GM19467 (cell line): ENCODE results near the gene UXS1.
A peak's percentile ranks its signal among the peaks of the same experiment; 100 is the strongest.

Source experiments
- ATAC-seq: cut with Tn5 transposase; IDR thresholded peaks from one replicate; pipeline ENCODE4 v1.9.1; 2021; ENCODE audit warnings: mild to moderate bottlenecking, moderate library complexity; ENCODE audit not compliant: unreplicated experiment

UXS1 gene

DNA sequence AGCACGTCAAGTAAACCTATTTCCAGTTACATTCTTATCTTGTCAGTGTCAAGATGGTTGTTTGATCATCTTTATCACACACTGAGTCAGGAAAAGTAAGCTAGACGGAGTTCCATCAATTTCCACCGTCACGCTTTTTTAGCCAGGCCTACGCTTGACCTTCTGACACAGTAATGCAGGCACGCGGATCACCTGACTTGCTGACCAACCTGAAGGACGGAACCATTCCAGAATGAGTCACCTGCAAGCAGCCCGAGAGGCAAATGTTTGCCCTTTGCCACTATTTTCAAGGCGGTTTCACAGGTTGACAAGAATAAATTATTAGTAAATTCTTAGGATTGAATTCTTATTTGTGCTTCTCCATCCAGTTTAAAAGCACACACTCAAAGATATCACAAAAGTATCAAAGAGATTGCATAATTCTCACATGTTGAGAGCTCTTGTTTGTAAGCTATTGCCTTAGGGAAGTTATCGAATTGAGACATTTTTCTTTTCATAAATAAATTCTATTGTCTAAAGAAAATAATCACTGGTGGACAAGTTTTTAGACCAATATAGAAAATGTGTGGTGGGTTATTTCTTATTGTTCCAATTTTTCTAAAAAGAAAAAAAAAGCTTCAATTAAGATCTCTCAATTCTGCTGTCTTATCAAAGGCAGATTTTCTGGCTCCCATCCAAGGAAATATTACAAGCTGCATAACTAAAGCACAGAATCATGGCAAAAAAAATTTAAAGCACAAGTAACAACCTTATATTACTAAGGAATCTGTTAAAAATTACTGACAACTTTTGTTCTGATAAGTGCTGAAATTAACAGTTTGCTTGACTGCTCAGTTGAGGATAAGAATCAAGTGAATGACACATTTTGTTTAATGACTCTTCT lies 31.9 kb downstream of the UXS1 start:
- ATAC-seq, result no peak

DNA sequence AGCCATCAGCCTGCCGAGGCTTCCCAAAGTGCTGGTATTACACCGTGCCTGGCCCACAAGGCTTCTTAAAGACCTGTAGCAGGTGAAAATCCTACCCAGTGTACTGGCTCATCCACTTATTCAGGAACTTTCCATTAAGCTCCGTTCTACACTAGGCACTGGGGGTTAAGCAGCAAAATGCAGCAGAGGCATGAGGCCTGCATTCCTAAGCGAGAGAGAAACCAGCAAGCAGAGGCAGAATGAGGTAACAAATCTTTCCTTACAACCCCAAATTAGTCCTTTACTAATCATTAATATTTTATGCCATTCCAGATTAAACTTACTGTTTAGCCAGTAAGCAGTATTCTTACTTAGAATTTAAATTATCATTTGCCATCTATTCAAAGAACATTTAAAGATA lies 32.8 kb downstream of the UXS1 start:
- no peak for ATAC-seq

DNA sequence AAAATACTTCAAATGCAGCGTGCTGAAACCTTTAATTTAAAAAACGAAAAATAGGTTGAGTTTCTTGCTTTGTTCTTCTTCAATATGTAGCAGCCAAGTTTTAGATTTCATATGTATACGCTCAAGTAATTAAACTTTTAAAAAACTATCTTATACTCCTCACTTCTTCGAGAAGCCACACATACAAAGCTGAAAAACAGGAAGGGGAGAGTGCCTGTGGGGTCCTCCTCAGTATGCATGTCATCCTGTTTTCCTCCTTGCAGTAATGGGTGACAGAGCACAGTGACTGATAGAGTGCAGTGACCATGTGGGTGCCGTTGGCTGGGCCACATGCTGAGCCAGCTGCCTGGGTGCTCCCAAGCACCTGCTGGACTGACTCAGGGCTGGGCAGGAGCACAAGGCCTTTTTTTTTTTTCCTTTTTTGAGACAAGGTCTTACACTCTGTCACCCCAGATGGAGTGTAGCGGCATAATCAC lies 33.3 kb downstream of the UXS1 start:
- ATAC-seq, result no peak

DNA sequence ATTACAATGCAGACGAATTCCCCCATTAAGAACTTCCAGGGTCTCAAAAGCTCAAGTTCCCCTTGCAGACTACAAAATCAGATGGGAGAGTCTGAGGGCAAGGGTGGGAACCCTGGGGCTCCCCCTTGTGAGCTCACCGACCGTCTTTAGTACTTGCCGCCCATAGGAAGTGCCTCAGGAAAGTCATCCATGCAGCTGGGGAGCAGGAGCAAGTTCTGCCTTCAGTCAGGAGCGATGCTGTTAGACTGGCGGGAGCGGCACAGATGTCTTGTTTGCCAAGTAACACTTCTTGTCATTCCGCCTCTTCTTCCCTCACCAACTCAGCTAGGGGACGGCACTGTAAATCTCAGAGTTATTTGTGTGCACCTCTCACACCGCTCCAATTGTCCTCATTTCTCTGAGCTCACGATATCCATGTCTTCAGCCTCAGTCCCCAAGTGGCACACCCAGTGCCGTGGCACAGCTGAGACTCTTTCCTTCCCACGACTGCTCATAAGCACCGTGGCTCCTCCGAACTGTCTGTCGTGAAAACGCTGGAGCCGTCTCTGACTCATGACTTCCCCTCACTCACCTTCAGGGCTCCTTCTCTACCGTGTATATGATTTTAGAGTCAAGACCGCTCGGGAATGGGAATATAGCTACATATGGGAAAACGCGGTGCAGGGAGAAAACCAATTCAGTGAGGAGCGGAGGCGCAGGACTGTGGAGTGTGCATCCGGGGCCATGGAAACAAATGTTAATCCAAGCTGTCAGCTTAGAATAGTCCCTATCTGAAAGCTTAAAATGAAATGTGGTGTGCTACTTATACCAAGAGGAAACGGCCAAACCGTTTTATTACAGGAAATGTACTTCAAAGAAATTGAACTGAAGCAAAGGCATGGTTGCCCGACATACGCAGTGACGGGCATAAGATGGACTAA lies 34.0 kb downstream of the UXS1 start:
- no peak for ATAC-seq

DNA sequence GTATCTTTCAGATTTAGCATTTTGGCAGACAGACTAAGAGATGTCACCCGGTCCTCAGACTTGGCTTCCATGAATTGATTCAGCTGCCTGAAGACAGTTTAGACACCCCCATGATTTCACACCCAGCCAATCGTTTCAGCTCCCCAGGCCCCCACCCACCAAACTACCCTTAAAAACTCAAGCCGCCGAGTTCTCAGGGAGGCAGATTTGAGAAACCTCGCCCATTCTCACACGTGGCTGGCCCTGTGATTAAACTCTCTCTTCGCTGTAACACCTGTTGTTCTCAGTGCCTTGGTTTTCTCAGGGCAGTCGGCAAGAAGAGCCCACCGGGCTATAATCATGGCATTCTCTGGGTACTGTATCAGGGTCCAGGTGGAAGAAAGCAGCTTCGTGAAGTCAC lies 35.2 kb downstream of the UXS1 start:
- ATAC-seq, result no peak

DNA sequence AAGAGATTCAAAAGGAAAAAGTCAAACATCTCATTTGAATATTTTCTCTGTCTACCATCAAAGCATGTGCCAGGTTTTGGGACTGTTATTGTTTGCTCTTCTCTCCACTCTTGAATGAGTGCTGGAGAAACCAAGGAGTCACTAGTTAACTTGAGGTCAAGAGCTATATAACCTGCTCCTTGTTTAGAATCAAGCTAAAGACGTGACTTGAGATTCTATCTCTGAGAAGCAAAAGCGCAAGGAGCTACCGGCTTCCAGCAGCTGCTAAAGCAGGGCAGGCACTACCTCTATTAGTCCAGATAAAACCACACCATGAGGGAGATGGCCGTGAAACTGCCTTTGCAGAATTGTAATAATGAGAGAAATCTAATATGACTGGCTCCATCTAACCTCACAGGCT lies 36.0 kb downstream of the UXS1 start:
- no peak for ATAC-seq

DNA sequence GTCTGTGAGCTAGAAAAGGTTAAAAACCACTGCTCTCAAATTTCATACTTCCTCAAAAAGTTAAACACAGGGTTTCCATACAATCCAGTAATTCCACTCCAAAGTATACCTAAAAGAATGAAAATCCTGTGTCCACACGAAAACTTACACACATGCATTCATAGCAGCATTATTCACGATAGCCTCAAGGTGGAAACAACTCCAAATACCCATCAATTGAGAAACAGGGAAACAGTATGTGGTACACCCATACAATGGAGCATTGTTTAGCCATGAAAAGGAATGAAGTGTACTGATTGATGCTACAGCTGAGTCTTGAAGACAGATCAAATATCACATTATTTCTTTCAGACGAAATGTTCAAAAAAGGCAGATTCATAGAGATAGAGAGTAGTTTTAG lies 36.7 kb downstream of the UXS1 start:
- no peak for ATAC-seq

DNA sequence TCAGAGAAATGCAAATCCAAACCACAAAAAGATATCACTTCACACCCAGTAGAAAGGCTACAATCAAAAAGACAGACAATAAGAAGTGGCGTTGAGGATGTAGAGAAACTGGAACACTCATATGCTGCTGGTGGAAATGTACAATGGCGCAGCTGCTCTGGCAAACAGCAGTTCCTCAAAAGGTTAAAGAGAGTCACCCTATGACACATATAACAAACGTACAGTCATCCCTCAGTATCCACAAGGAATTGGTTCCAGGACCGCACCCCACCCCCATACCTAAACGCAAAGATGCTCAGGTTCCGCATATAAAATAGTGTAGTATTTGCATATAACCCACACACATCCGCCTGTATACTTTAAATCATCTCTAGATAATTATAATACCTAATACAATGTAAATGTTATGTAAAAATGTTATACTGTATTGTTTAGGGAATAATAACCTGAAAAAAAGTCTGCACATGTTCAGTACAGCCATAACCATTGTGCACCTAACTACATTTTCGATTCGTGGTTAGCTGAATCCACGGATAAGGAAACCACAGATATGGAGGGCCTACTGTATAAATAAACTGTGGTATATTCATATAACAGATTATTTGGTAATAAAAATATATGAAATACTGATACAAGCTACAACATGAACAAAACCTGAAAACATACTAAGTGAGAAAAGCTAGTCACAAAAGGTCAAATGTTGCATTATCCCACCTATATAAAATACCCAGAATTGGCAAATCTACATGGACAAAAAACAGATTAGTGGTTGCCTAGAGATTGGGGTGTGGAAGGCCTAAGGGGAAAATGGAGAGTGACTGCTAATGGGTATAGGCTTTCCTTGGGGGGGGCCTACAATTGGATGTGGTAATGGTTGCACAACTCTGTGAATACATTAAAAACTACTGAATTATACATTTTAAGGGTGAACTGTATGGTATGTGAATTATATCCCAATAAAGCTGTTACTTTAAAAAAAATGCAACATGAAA lies 37.5 kb downstream of the UXS1 start:
- ATAC-seq, result no peak

DNA sequence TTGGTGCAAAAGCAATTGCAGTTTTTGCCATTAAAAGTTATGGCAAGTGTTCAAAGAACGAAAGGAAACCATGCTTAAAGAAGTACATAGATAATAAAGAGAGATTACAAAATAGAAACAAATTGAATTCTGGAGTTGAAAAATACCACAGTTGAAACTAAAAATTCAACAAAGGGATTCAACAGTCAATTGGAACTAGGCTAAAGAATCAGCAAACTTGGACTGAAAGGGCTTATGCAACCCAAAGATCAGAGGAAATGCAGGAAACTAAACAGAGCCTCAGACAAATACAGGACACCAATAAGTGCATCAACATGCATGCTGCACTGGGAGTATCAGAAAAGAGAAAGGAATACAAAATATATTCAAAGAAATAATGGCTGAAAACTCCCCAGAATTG lies 40.3 kb downstream of the UXS1 start:
- no peak for ATAC-seq

DNA sequence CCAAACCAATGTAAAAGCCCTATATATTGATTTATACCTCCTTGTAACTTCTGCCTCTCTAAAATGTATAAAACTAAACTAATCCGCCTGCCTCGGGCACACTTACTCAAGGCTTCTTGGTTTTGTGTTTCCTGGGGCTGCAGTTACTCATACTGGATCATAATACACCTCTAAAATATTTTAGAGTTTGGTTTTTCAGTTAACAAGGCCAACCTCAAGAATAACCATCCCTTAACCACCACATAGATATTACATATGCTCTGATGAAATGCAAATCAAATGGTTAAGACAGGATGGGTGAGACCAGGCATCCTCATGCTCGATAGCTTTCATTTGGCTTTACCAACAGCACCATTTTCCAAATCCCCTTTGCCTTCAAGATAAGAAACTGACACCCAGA lies 46.4 kb downstream of the UXS1 start:
- peak; percentile 57 for ATAC-seq

DNA sequence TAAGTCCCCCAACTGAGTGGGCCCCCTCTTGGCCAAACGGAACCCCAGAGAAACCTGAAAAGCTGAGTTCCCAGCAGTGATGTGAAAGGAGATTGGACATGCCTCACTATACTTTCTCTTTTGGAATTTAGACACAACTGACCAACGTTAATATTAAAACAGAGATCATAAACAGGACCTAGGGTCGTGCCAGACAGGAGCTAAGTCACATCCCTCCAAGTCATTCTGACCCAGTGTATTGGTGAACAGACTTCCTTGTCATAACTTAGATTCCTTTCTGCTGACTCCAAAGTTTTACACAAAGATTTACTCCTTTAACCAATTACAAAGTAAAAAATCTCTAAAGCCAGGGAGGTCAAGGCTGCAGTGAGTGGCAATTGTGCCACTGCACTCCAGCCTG lies 46.9 kb downstream of the UXS1 start:
- no peak for ATAC-seq

DNA sequence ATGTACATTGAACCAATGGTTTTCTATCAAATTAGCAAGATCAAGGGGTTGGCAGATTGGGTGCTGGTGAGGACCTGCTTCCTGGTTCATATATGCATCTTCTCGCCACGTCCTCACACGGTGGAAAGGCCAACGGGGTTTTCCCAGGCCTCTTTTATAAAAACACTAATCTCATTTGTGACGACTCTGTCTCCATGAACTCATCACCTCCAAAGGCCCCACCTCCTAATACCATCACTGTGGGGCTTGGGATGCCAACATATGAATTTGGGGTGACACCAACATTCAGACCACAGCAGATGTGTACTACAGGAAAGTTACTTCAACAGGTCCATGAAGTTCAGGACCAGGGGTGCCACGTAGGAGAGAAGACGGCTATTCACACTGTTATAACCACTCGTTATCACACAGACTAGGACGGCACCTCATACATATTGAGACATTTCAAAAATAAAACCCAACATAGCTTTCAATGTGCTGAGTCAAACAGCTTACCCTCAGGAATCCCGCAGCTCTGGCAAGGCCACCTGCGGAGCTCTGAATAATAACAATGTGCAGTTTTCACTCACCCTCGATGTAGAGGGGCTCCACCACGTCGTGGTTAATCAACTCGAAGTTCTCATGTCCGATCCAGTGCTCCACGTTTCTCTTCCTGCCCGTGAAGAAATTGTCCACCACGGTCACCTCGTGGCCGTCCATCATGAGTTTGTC lies 49.3 kb downstream of the UXS1 start:
- ATAC-seq, result no peak

DNA sequence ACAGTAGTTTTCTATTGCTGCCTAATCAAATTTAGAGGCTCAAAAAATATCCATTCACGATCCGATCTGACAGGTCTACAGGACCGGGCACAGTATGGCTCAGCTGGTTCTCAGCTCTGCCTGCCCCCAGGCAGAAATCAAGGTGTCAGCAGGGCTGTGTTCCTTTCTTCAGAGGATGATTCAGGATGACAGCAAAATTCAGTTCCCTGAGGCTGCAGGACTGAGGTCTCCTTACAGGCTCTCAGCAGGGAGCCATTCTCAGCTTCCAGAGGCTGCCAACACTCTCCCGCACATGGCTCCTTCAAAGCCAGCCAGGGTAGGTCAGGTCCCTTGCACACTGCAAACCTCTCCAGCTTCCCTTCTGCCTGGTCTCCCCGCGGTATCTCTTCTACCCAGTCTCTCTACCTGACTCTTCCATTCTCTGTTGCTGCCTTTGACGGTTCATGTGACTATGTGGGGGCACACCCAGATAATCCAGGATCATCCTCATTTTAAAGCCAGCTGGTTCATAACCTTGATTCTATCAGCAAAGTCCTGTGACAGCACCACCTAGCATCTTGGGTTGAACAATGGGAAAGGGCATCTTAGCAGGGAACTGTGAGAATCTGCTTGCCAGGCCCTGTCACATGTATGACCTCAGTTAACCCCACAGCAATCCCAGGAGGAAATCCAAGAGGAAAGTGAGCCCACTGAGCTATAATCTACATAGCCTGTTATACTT lies 50.4 kb downstream of the UXS1 start:
- no peak for ATAC-seq

DNA sequence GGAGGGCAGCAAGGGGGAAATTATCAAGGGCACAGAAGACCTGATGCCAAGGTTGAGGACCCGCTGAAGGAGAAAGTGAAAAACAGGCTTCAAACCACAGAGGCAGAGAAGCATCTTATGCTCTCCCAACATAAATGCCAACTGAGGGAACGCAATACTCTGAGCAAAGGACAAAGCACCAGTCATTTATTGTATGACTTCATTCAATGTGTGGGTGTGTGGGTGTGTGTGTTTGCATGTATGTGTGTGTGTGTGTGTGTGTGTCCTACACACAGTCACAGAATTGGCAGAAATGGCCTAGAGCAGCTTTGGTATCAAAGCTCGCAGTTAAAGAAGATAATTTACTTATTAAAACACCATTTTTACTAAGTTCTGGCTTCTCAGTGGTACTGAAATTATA lies 51.4 kb downstream of the UXS1 start:
- ATAC-seq, result no peak

DNA sequence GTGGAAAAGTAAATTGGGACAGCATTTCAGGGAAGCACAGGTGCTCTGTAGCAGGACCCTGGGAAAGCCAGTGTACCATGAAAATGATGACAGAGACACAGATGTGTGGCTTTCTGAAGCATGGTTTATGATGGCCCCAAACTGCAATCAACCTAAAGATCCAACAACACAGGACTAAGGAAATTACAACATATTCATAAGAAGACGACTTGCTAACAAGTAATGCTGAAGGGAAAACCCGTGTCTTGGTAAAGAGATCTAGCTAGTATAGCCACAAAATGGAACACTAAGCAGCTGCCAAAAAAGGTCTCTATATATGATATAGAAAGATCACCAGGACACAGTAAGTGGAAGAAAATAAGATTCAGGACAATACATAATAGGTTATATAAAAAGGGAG lies 53.2 kb downstream of the UXS1 start:
- ATAC-seq, result no peak

DNA sequence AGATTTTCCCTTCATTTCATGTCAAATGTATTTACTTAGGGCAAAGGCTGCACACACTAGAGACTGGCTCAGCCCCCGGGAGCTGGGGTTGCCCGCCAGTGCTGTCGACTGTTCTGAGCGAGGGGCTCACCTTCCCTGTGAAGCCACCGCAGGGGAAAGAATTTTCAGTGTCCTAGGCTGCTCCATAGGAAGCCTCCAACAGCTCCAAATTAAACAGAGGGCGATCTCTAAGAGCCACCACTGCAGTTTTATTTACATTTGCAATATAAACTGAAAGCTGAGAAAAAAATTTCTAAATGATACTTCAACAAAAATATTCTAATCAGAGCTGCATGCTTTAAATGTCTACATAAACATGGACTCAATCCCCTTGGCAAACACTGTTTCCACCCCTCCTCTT lies 54.0 kb downstream of the UXS1 start:
- no peak for ATAC-seq

DNA sequence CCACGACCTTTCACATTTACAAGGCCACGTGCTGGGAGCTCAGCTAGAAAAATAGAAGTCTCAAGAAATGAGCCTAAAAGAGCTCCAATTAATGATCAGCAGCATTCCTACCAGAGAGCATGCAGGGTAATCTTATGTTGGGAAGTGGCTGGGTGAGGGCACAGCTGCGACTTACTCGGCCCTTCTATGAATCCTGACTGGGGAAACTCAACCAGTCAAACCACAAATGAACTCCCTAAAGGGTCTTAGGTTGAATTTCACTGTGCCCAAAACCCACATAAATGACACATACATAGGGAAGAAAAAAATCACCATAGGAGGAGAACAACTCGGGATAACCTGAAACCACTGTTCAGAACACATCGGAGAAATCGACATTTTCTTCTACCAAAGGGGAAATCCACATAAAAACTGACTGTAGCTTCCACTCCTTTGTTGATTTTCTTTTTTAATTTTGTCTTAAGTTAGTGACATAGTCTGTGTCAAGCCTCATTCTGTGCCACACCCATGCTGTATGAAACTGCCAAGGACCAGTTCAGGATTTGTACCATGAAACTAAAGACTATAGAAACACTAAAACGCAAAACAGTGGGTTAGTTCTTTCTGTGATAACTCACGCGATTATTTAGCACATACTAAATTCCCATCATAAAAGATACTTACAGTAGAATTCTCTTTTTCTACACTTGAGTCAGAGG lies 54.7 kb downstream of the UXS1 start:
- ATAC-seq, result no peak

DNA sequence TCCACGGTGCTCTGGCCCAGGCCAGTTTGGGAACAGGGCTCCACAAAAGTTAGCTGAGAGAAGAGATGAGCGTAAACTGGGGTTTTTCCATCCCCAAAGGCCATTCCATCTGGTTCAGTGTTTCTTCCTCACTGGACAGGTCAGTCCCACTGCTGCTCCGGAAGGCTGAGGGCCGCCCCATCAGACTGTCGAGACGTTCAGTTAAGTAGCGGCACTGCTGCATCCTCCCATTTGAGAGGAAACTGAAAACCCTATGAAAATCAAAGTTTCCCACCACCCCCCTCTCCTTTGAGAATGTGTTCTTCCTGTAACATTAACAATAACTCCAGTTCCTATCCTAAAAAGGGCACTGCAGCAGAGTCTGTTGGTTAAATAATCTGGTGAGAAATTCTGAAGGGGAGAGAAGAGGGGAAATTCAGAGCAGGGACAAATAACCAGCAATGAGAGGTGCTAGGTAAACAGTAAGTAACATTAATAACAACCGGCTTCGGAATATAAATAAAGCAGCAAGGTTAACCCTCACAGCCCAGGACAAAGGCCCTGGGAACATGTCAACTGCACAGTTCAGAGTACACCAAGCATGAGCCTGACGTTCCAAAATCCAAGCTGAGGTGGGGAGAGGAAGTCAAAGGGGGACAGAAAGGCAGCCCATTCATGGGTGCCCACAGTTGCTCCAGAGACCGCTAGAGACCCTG lies 55.4 kb downstream of the UXS1 start:
- ATAC-seq, result no peak
